A549 (cell line): ENCODE results near the gene EXTL1. TPM values are rescaled to one million over a fixed set of nuclear protein-coding genes. Genes with fewer than 3 reads are reported as not detected.

ENCODE experiments used
- ATAC-seq, 2 experiments: fragments of 200-7000 bp in 1 of 2; fragments of >200 bp in 1 of 2; cut with Nextera tagmentation in 1 of 2; cut with Tn5 transposase in 1 of 2; 3 replicates each; pipeline versions ENCODE4 v1.8.0 to v1.9.1; 2018 to 2020; ENCODE audit warnings: mild to moderate bottlenecking in 1 of 2, moderate library complexity in 1 of 2
- CTCF ChIA-PET: fragments of 300-600 bp; sonication (Branson Sonifier 250); formaldehyde crosslinking; extraction: SDS; loops from one replicate; lab custom pipeline; 2021; ENCODE audit warnings: antibody characterized with exemption, inconsistent platforms; lab: Yijun Ruan, JAX
- POLR2A ChIA-PET: fragments of 350-600 bp; formaldehyde crosslinking; extraction: SDS; loops from one replicate; lab custom pipeline; 2021; ENCODE audit warnings: antibody characterized with exemption, inconsistent platforms; lab: Yijun Ruan, JAX
- DNase-seq, 2 experiments: peaks; one replicate each; pipeline versions ENCODE4 v3.0.0 to v3.0.0-alpha.2; 2011 to 2016; ENCODE audit warnings: low read depth in 1 of 2, low spot score in 1 of 2
- FAIRE-seq: peaks from 2 replicates; lab custom pipeline; 2011; peaks lifted over from hg19 to GRCh38; lab: Jason Lieb, UNC
- H3K27ac ChIP-seq, 2 experiments: fragments of >200 bp; sonication (Bioruptor Twin); formaldehyde crosslinking; 3 replicates each; pipeline ENCODE4 v1.5.1; 2016 to 2017
- H3K4me1 ChIP-seq: fragments of >200 bp; sonication (Bioruptor Twin); formaldehyde crosslinking; 3 replicates; pipeline ENCODE4 v1.6.1; 2016
- H3K4me2 ChIP-seq: fragments of >200 bp; sonication (Bioruptor Twin); formaldehyde crosslinking; 3 replicates; pipeline ENCODE4 v1.6.1; 2016
- H3K4me3 ChIP-seq: fragments of >200 bp; sonication (Bioruptor Twin); formaldehyde crosslinking; 3 replicates; pipeline ENCODE4 v1.5.1; 2016
- H3K9me3 ChIP-seq: fragments of >200 bp; sonication (Bioruptor Twin); formaldehyde crosslinking; 3 replicates; pipeline ENCODE4 v1.6.1; 2016
- ATOH8 ChIP-seq: fragments of 250-450 bp; sonication (Bioruptor Pico); IDR thresholded peaks from 2 replicates; pipeline ENCODE4 v1.5.0; 2020; ENCODE audit warnings: low read depth, mild to moderate bottlenecking, moderate library complexity
- BHLHE40 ChIP-seq: IDR thresholded peaks from 2 replicates; pipeline ENCODE4 v1.6.1; 2012; ENCODE audit warnings: low read depth, low read length, inconsistent platforms
- CEBPB ChIP-seq, 2 experiments: fragments of >200 bp in 1 of 2; sonication (Bioruptor Twin) in 1 of 2; formaldehyde crosslinking in 1 of 2; IDR thresholded peaks; 2 replicates each; pipeline ENCODE4 v1.6.1; 2012 to 2016
- CHD4 ChIP-seq: fragments of 200-600 bp; sonication (generic); IDR thresholded peaks from 2 replicates; pipeline ENCODE4 v1.6.1; 2016; ENCODE audit warnings: antibody characterized with exemption, mild to moderate bottlenecking, borderline replicate concordance
- GATA3 ChIP-seq: IDR thresholded peaks from 2 replicates; pipeline ENCODE4 v1.6.1; 2012; ENCODE audit warnings: borderline replicate concordance
- HDAC2 ChIP-seq: fragments of 200-600 bp; sonication (generic); IDR thresholded peaks from 2 replicates; pipeline ENCODE4 v1.6.1; 2016
- MAFK ChIP-seq: fragments of 450-650 bp; IDR thresholded peaks from 2 replicates; pipeline ENCODE4 v1.6.1; 2014; ENCODE audit not compliant: partially characterized antibody
- MAX ChIP-seq: IDR thresholded peaks from 2 replicates; pipeline ENCODE4 v1.6.1; 2012
- NFE2L2 ChIP-seq: fragments of 150-350 bp; conservative IDR thresholded peaks from 2 replicates; pipeline ENCODE4 v1.6.1; 2014; ENCODE audit warnings: low read length
- POLR2A ChIP-seq: IDR thresholded peaks from 2 replicates; pipeline ENCODE4 v1.6.1; 2012; ENCODE audit warnings: mild to moderate bottlenecking, low read length
- POLR2AphosphoS2 ChIP-seq: conservative IDR thresholded peaks from 2 replicates; pipeline ENCODE4 v1.6.1; 2012; ENCODE audit warnings: low read length, improper control_type of control experiment, inconsistent platforms
- REST ChIP-seq: fragments of 200-600 bp; sonication (generic); IDR thresholded peaks from 2 replicates; pipeline ENCODE4 v1.6.1; 2016; ENCODE audit warnings: antibody characterized with exemption, mild to moderate bottlenecking, moderate library complexity
- SMC3 ChIP-seq: fragments of >200 bp; sonication (Bioruptor Twin); formaldehyde crosslinking; IDR thresholded peaks from 3 replicates; pipeline ENCODE4 v1.6.1; 2018; ENCODE audit warnings: inconsistent platforms
- TP53 ChIP-seq: fragments of 250-450 bp; sonication (Bioruptor Pico); IDR thresholded peaks from 2 replicates; pipeline ENCODE4 v1.5.0; 2021; ENCODE audit warnings: mild to moderate bottlenecking, moderate library complexity
- ZC3H11A ChIP-seq: fragments of 450-650 bp; IDR thresholded peaks from 2 replicates; pipeline ENCODE4 v1.6.1; 2014; ENCODE audit warnings: antibody characterized with exemption, mild to moderate bottlenecking
- ZFP36 ChIP-seq: fragments of 450-650 bp; IDR thresholded peaks from 2 replicates; pipeline ENCODE4 v1.6.1; 2014; ENCODE audit warnings: borderline replicate concordance; ENCODE audit not compliant: partially characterized antibody
- ZNF302 ChIP-seq: fragments of 250-450 bp; sonication (Bioruptor Pico); IDR thresholded peaks from 2 replicates; pipeline ENCODE4 v1.9.0; 2021; ENCODE audit warnings: inconsistent platforms, mild to moderate bottlenecking, moderate library complexity
- WGBS: methylation state at CpG from one replicate; pipeline ENCODE4 v1.1.6; 2017; ENCODE audit errors: missing lambda C conversion rate; 5-methylcytosine and 5-hydroxymethylcytosine counted together
- polyA plus RNA-seq, 4 experiments: library from polyadenylated mRNA; depleted of rRNA in 3 of 4; stranded (reverse); fragments of >200 nt; fragmentation: RNase III in 1 of 4; extraction: RNeasy Plus Mini Kit Qiagen cat#74134 plus additional on column Dnase treatment in 1 of 4; gene quantifications; 2 replicates in 3 of 4; 3 replicates in 1 of 4; pipeline ENCODE4 v1.2.3, GENCODE V29; 2011 to 2017

EXTL1 gene
- polyA plus RNA-seq, 2 of the 4 experiments (the other 2 are of a cell fraction): 0.03 to 0.04 TPM

GRCh38 chr1:26010825-26011224 lies 10.8 kb upstream of the EXTL1 start:
- Histone ChIP-seq H3K4me3 (no peak overlapping the region), H3K9me3 (no peaks in the 10 kb centered on the region), H3K4me1 (peaks cover 10% of the 10 kb centered on the region; the same call in 2 of the 3 replicates), H3K27ac (no peak overlapping the region), H3K4me2 (no peak overlapping the region)
- WGBS: 85% methylated on average over 3 of the region's 3 CpGs
- FAIRE-seq: no peak
- ATAC-seq: no peak; a peak in 2 of 6 replicates
- DNase-seq: no peak
- ChIA-PET CTCF (interaction anchor here (0.5 to 2.4 kb wide), 4 partner anchors 11 to 446 kb away, joined by 3 to 8 read pairs (median 4); no protein-coding TSS in a partner anchor), POLR2A (no interaction called here)
- no peak for TF ChIP-seq REST
- no peak for TF ChIP-seq MAFK
- TF ChIP-seq ZNF302: no peak

- DNase-seq: no peak
These were observed 8.7 kb upstream of the EXTL1 start for GRCh38 chr1:26012864-26013263.

GRCh38 chr1:26014179-26014578 lies 7.4 kb upstream of the EXTL1 start:
- H3K4me1 ChIP-seq: peaks cover 10% of the 10 kb centered on the region; the same call in 2 of the 3 replicates
- TF ChIP-seq CHD4 (no peak), HDAC2 (no peak), MAX (no peak), GATA3 (no peak), ZC3H11A (no peak), ZFP36 (no peak)
- no peak for ATAC-seq
- no peak for DNase-seq
- CTCF ChIA-PET: interaction anchor here (1.2 kb wide), 1 partner anchor 406 kb away, joined by 3 read pairs; no protein-coding TSS in a partner anchor
- H3K4me3 ChIP-seq: no peak overlapping the region
- POLR2A ChIA-PET: interaction anchor here (0.6 kb wide), 1 partner anchor 931 kb away, joined by 6 read pairs; no protein-coding TSS in a partner anchor
- H3K27ac ChIP-seq: no peak overlapping the region
- 89% methylated on average over 2 of the region's 2 CpGs for WGBS
- H3K4me2 ChIP-seq: no peak overlapping the region
- no peaks in the 10 kb centered on the region for H3K9me3 ChIP-seq
- FAIRE-seq: no peak

More at GRCh38 chr1:26012864-26013263, 8.7 kb upstream of the EXTL1 start:
- ChIA-PET CTCF (no interaction called here), POLR2A (no interaction called here)
- no peaks in the 10 kb centered on the region for H3K9me3 ChIP-seq
- no peak overlapping the region for H3K4me3 ChIP-seq
- no peak overlapping the region for H3K27ac ChIP-seq
- ATAC-seq (peak in 1 of 2 experiments; percentile 40; a peak in 2 of 6 replicates), FAIRE-seq (no peak)
- H3K4me2 ChIP-seq: no peak overlapping the region
- peaks cover 10% of the 10 kb centered on the region; the same call in 2 of the 3 replicates for H3K4me1 ChIP-seq
- TF ChIP-seq NFE2L2 (no peak), BHLHE40 (no peak), SMC3 (no peak), POLR2AphosphoS2 (no peak), TP53 (CRISPR knock-in tag) (no peak), POLR2A (no peak), MAX (no peak), ATOH8 (CRISPR knock-in tag) (no peak)
- 28% methylated on average over 3 of the region's 3 CpGs for WGBS

GRCh38 chr1:26015358-26015757 lies 6.2 kb upstream of the EXTL1 start:
- POLR2A ChIA-PET: no interaction called here

More at GRCh38 chr1:26015358-26015757, 6.2 kb upstream of the EXTL1 start:
- no peak for TF ChIP-seq CHD4
- TF ChIP-seq SMC3: no peak
- TF ChIP-seq CEBPB (IDR thresholded peaks at IDR 0.05): peak; percentile 74 to 87
- no peak for TF ChIP-seq BHLHE40
- TF ChIP-seq, all 56 proteins: peak for 1
- no peaks in the 10 kb centered on the region for H3K9me3 ChIP-seq
- no peak overlapping the region for H3K4me3 ChIP-seq
- ATAC-seq: no peak
- WGBS: 77% methylated on average over 2 of the region's 2 CpGs
- no peak overlapping the region for H3K27ac ChIP-seq
- peaks cover 10% of the 10 kb centered on the region; the same call in 2 of the 3 replicates for H3K4me1 ChIP-seq
- FAIRE-seq: no peak
- CTCF ChIA-PET: no interaction called here
- DNase-seq: no peak
- no peak overlapping the region for H3K4me2 ChIP-seq
